HG02678 (cell line): Measurements from ENCODE around the gene CC2D2B.
"Not testable (repeated sequence)": the region's sequence is repeated elsewhere in the genome, so short reads cannot be mapped to it uniquely, and the experiment has no call there.

Experiments
- ATAC-seq: cut with Tn5 transposase; IDR thresholded peaks from one replicate; pipeline ENCODE4 v1.9.1; 2021; ENCODE audit warnings: mild to moderate bottlenecking, moderate library complexity; ENCODE audit not compliant: unreplicated experiment

Gene CC2D2B

GRCh38 chr10:95906677-95907455, 909 bp upstream of the CC2D2B start:
- peak; percentile 33 for ATAC-seq

- no peak for ATAC-seq
Observed at GRCh38 chr10:95908450-95908849, 675 bp downstream of the CC2D2B start.

GRCh38 chr10:95909561-95909960, 1.8 kb downstream of the CC2D2B start:
- ATAC-seq = no peak

GRCh38 chr10:95916039-95916438, 8.3 kb downstream of the CC2D2B start:
- ATAC-seq = not testable (repeated sequence)

- no peak for ATAC-seq
Observed at GRCh38 chr10:95920798-95921426, 13.1 kb downstream of the CC2D2B start.

- no peak for ATAC-seq
Observed at GRCh38 chr10:95925033-95925432, 17.3 kb downstream of the CC2D2B start.

DNA sequence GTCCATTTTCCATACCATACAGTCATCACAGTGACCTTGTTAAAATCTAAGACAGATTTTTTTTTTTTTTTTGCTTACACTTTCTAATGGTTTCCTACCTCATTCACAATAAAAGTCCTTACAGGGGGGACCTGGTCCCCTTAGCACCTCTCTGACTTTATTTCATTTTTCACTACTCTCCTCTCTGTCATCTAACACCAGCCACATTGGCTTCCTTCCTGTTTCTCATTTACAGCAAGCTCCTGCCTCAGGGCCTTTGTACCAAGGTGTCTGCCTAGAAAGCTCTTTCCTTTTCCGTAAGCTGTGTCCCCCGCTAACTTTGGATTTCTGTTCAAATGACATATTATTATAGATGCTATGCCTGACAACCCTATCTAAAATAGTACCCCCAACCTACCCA, 27.7 kb downstream of the CC2D2B start:
- ATAC-seq = no peak

DNA sequence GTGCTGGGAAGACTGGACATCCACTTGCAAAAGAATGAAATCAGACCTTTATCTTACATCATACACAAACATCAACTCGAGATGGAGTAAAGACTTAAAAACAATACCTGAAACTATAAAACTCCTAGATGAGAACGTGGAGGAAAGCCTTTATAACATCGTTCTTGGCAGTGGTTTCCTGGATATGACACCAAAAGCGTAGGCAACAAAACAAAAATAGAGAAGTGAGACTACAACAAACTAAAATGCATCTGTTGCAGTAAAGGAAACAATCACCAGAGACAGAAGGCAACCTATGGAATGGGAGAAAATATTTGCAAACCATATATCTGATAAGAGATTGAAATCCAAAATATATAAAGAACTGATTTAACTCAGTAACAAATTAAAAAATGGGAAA, 33.3 kb downstream of the CC2D2B start:
- ATAC-seq = no peak

- ATAC-seq = no peak
Observed at GRCh38 chr10:95963202-95963990, 55.6 kb downstream of the CC2D2B start.

GRCh38 chr10:95963991-95964389, 56.2 kb downstream of the CC2D2B start:
- ATAC-seq = no peak

GRCh38 chr10:95964756-95965155, 57.0 kb downstream of the CC2D2B start:
- no peak for ATAC-seq

DNA sequence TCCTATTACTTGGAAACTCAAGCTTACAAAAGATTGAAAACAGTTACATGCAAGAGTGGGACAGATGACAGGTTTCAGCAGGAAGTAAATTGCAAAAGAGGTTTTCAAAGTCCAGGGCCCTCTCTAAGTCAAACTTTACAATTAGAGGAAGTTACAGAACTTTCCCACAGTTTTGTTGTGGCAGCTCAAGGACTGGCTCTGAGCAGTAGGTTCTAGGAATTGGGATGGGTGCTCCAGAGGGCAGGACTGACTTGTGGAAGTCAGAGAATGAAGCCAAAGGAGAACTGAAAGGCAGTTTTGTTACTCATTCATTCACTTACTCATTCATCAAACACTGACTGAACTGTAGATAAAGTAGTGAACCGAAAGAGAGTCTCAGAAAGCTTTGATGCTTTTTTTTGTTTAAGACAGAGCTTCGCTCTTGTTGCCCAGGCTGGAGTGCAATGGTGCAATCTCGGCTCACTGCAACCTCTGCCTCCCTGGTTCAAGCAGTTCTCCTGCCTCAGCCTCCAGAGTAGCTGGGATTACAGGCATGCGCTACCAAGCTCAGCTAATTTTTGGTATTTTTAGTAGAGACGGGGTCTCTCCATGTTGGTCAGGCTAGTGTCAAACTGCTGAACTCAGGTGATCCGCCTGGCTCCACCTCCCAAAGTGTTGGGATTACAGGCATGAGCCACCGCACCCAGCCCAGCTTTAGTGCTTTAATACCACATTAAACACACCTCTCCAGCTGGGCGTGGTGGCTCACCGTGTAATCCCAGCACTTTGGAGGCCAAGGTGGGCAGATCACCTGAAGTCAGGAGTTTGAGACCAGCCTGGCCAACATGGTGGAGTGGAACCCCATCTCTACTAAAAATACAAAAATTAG, 68.8 kb downstream of the CC2D2B start:
- no peak for ATAC-seq

DNA sequence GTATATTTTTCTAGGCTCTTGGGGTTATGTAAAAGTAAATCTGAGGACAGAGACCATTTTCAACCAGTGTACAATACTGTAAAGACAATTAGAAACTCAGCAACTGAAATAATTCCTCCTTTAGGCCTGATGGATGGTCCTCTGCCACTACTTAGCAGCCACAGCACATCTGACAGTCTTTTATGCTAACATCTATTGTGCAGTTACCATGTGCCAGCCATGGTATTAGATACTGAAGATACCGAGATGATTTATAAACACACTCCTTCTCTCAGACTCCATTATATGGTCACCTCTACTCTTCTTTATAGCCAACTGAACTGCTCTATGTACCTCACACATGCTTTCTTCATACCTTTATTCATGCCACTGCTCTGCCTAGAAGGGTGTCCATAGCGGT, 74.4 kb downstream of the CC2D2B start:
- no peak for ATAC-seq

DNA sequence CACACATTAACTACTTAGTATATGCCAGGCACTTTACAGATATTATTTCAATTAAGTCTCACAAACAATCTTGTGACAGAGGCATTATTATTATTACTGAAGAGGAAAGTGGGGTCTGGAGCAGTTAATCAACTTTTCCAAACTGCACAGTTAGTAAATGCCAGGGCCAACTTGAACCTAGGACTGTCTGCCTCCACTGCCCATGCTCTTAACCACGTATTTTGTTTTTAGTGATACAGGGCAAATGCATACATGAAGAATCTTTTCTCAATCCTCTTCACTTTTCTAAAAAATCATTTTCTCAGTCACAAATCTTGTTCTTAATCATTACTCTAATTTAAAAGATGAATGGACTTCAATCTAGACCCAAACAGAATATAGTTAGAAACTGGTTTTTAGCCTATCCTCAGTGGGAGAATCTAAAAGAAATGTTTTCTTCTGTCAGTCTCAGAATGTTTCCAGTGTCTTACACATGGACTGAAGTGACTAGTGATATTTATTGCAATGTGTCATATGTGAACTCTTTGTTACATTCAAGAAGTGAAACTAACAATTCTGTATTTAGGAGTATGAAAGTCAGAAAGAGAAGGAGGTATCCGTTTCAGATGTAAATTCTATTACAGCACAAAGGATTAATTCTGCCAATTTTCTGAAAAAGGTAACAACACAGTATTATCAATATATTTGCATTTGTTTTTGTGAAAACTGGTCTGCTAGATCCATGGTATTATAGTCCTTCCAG, 80.1 kb downstream of the CC2D2B start:
- ATAC-seq = no peak

DNA sequence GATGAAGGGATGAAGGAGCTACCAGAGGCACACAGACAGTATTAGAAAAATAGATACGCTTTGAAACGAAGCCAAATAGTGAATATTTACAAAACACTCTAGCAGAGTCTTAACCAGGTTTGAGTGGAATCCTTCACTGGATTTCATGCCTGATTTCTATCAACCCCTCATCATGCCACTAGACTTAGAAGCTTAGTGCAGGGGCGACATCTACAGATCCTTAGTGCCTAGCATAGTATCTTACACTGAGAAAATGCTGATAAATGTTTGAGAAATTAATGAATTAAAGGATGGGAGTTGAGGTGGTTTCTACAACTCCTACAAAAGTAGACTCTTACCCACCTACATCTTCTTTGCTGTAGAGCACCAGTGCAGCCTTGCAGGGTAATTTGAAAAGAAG, 80.9 kb downstream of the CC2D2B start:
- no peak for ATAC-seq

DNA sequence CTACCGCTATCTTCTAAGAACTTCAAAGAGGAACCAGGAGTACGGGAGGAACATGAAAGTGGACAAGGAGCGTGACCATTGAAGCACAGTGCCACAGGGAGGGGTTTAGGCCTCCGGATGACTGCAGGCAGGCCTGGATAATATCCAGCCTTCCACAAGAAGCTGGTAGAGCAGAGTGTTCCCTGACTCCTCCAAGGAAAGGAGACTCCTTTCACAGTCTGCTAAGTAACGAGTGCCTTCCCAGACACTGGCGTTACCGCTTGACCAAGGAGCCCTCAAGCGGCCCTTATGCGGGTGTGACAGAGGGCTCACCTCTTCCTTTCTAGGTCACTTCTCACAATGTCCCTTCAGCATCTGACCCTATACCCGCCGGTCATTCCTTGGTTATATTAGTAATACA, 86.6 kb downstream of the CC2D2B start:
- not testable (repeated sequence) for ATAC-seq

- no peak for ATAC-seq
Observed at GRCh38 chr10:95998255-95998784, 90.5 kb downstream of the CC2D2B start.

DNA sequence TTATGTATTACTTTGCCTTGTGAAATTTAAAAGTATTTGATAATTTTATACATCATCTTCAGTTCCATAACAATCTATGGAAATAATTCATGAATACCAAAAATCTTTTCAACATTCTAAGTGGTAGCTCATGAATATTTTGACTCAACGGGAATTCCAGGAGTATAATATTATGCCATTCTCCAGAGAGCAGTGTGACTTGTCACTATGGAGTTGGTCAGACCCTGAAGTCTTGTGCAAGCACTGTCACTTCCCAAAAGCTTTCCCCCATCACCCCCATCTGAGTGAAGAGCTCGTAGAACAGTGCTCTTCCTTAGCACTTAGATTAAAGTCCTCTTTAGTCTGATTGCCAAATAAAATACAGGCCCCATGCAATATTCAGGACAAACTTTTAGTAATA, 106.2 kb downstream of the CC2D2B start:
- ATAC-seq = no peak

GRCh38 chr10:96014473-96015102, 106.8 kb downstream of the CC2D2B start:
- ATAC-seq = no peak
